ENCODE results near the gene ADAM22.

Gene ADAM22

DNA sequence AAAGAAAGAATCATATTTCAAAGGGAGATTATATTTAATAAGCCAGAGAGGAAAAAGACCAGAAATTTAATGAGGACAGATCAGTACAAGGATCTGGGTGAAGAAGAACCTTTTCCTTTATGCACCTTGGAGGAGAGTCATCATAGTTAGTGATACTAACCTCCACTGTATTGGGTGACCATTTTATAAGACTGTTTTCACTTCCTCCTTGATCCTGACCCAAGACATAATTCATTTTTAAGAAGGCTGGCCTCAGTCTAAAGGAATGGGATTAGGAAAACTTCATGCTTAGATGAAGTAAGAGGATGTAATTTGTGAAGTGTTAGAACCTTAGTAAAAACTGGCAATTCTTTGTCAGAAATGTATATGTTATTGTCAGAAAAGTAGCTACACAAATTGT is 68.6 kb downstream of the ADAM22 start:
- Histone ChIP-seq H3K9me3 (ENCODE audit: severe bottlenecking) (no peaks in the 10 kb centered on the region), H3K4me1 (ENCODE audit: insufficient read depth, poor library complexity, severe bottlenecking) (no peaks in the 10 kb centered on the region), H3K27me3 (ENCODE audit: insufficient read depth, poor library complexity, severe bottlenecking) (no peaks in the 10 kb centered on the region), H3K4me3 (ENCODE audit: severe bottlenecking) (no peak overlapping the region), H3K36me3 (ENCODE audit: low read depth) (no peaks in the 10 kb centered on the region), H3K27ac (ENCODE audit: poor library complexity, severe bottlenecking) (no peak overlapping the region)
- DNase-seq (ENCODE audit: low spot score), result no peak
- TF ChIP-seq, protein P1, sequence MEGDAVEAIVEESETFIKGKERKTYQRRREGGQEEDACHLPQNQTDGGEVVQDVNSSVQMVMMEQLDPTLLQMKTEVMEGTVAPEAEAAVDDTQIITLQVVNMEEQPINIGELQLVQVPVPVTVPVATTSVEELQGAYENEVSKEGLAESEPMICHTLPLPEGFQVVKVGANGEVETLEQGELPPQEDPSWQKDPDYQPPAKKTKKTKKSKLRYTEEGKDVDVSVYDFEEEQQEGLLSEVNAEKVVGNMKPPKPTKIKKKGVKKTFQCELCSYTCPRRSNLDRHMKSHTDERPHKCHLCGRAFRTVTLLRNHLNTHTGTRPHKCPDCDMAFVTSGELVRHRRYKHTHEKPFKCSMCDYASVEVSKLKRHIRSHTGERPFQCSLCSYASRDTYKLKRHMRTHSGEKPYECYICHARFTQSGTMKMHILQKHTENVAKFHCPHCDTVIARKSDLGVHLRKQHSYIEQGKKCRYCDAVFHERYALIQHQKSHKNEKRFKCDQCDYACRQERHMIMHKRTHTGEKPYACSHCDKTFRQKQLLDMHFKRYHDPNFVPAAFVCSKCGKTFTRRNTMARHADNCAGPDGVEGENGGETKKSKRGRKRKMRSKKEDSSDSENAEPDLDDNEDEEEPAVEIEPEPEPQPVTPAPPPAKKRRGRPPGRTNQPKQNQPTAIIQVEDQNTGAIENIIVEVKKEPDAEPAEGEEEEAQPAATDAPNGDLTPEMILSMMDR (IDR thresholded peaks at IDR 0.05; ENCODE audit: poor library complexity, severe bottlenecking), result no peak
- ATAC-seq (ENCODE audit: low read depth), result no peak

DNA sequence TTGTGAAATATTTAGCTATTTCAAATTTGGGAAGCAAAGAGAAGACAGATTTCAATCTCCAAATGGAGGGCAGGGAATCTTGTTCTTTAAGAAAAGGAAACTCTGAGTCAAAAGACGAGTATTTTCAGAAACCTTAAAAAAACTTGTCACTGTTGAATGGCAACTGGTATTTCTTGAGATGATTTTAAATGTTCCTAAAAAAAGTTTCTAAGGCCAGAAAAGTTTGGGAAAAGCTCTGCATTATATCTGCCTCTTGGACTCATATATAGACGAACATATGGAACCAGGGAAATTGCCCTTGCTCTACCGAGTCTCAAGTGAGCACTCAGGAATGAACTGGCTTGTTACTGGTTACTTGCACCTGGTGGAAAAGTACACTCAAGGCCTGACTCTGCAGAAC is 69.5 kb downstream of the ADAM22 start:
- no peaks in the 10 kb centered on the region for H3K27me3 ChIP-seq (ENCODE audit: insufficient read depth, poor library complexity, severe bottlenecking)
- H3K4me1 ChIP-seq (ENCODE audit: insufficient read depth, poor library complexity, severe bottlenecking), result no peaks in the 10 kb centered on the region
- H3K4me3 ChIP-seq (ENCODE audit: severe bottlenecking), result no peak overlapping the region
- TF ChIP-seq, protein P1 (IDR thresholded peaks at IDR 0.05; ENCODE audit: poor library complexity, severe bottlenecking), result no peak
- DNase-seq (ENCODE audit: low spot score) (no peak), ATAC-seq (ENCODE audit: low read depth) (no peak)
- H3K27ac ChIP-seq (ENCODE audit: poor library complexity, severe bottlenecking), result no peak overlapping the region
- H3K36me3 ChIP-seq (ENCODE audit: low read depth), result no peaks in the 10 kb centered on the region
- H3K9me3 ChIP-seq (ENCODE audit: severe bottlenecking), result no peaks in the 10 kb centered on the region

DNA sequence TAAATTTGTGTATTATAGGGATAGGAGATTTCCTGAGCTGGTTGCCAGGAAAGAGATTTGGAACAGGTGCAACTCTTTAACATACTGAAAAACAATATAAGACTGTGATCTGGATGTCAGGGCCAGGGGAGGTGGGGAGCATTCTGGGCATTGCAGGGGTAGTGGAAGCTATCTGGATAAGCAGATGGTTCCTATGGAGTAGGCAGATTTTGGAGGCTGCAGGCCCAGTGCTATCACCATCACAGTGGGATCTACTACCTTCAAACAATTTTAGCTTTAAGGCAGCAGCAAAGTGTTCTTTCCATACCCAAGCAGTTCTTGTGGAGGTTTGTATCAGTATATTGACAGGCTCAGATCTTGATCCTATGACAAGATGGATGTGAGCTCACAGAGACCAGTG is 71.1 kb downstream of the ADAM22 start:
- Histone ChIP-seq H3K4me1 (ENCODE audit: insufficient read depth, poor library complexity, severe bottlenecking) (no peaks in the 10 kb centered on the region), H3K4me3 (ENCODE audit: severe bottlenecking) (no peak overlapping the region), H3K9me3 (ENCODE audit: severe bottlenecking) (no peaks in the 10 kb centered on the region), H3K36me3 (ENCODE audit: low read depth) (no peaks in the 10 kb centered on the region), H3K27me3 (ENCODE audit: insufficient read depth, poor library complexity, severe bottlenecking) (no peaks in the 10 kb centered on the region), H3K27ac (ENCODE audit: poor library complexity, severe bottlenecking) (no peak overlapping the region)
- DNase-seq (ENCODE audit: low spot score) (no peak), ATAC-seq (ENCODE audit: low read depth) (no peak)
- TF ChIP-seq, protein P1 (IDR thresholded peaks at IDR 0.05; ENCODE audit: poor library complexity, severe bottlenecking), result no peak

DNA sequence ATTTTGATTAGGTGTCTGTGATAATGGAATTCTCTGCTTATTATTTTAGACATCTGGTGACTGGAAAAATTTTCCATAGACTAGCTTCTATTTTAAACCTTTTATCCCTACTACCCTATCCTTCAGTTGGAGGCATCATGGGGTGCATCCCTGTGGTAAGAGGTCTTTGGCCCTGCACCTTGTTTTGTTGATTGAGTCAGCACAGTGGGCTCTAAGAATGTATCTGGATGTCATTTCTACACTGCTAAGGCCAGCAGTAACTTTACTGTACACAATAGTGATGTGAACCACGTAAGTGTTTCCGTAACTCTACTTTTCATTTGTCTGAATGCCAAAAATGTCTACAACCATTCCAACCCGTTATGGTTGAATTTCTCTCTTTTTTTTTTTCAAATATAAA is 75.6 kb downstream of the ADAM22 start:
- TF ChIP-seq, protein P1 (IDR thresholded peaks at IDR 0.05; ENCODE audit: poor library complexity, severe bottlenecking), result no peak
- ATAC-seq (ENCODE audit: low read depth) (no peak), DNase-seq (ENCODE audit: low spot score) (no peak)
- H3K4me1 ChIP-seq (ENCODE audit: insufficient read depth, poor library complexity, severe bottlenecking), result no peaks in the 10 kb centered on the region
- no peak overlapping the region for H3K27ac ChIP-seq (ENCODE audit: poor library complexity, severe bottlenecking)
- H3K4me3 ChIP-seq (ENCODE audit: severe bottlenecking), result no peak overlapping the region
- H3K9me3 ChIP-seq (ENCODE audit: severe bottlenecking), result no peaks in the 10 kb centered on the region
- no peaks in the 10 kb centered on the region for H3K36me3 ChIP-seq (ENCODE audit: low read depth)
- H3K27me3 ChIP-seq (ENCODE audit: insufficient read depth, poor library complexity, severe bottlenecking), result no peaks in the 10 kb centered on the region

DNA sequence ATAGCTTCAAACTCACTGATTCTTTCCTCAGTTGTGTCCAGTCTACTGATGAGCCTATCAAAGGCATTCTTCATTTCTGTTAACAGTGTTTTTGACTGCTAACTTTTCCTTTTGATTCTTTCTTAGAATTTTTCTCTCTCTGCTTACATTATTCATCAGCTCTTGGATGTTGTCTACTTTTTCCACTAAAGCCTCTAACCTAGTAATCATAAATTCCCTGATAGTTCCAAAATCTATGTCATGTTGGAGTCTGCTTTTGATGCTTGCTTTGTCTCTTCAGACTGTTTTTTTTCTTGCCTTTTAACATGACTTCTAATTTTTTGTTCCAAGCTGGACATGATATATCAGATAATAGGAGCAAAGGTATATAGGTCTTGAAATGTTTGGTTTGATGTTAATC is 78.0 kb downstream of the ADAM22 start:
- ATAC-seq (ENCODE audit: low read depth) (no peak), DNase-seq (ENCODE audit: low spot score) (no peak)
- H3K27ac ChIP-seq (ENCODE audit: poor library complexity, severe bottlenecking), result no peak overlapping the region
- H3K4me3 ChIP-seq (ENCODE audit: severe bottlenecking), result no peak overlapping the region
- H3K36me3 ChIP-seq (ENCODE audit: low read depth), result no peaks in the 10 kb centered on the region
- TF ChIP-seq, protein P1 (IDR thresholded peaks at IDR 0.05; ENCODE audit: poor library complexity, severe bottlenecking), result no peak
- no peaks in the 10 kb centered on the region for H3K27me3 ChIP-seq (ENCODE audit: insufficient read depth, poor library complexity, severe bottlenecking)
- H3K4me1 ChIP-seq (ENCODE audit: insufficient read depth, poor library complexity, severe bottlenecking), result no peaks in the 10 kb centered on the region
- H3K9me3 ChIP-seq (ENCODE audit: severe bottlenecking), result no peaks in the 10 kb centered on the region
